ENCODE data around the gene ANXA9.

GRCh38 chr1:150973258-150973835 lies 8.7 kb upstream of the ANXA9 start:
- TF ChIP-seq CTCF (IDR thresholded peaks at IDR 0.05) = no peak
- no peak for TF ChIP-seq POLR2AphosphoS5 (IDR thresholded peaks at IDR 0.05)
- no peak for TF ChIP-seq POLR2A (IDR thresholded peaks at IDR 0.05)
- TF ChIP-seq EP300 (IDR thresholded peaks at IDR 0.05) = no peak

All from suprapubic skin (tissue), 4 donors.